Activated CD4-positive, alpha-beta T cell treated with anti-CD3 and anti-CD28 coated beads, Interleukin-2, amount 10 ng/mL, durations not matched to agents 24 days and 14 days (primary cell): Measurements from ENCODE around the gene OSGIN1. TPM values are rescaled to one million over a fixed set of nuclear protein-coding genes. Genes with fewer than 3 reads are reported as not detected.

Experiments
- DNase-seq: peaks from one replicate; pipeline ENCODE4 v3.0.0; 2022
- H3K27ac Mint-ChIP-seq: one replicate; pipeline ENCODE4 v1.8.0; 2022; ENCODE audit warnings: mild to moderate bottlenecking, mixed read lengths
- H3K27me3 Mint-ChIP-seq: one replicate; pipeline ENCODE4 v1.8.0; 2022; ENCODE audit warnings: mixed read lengths
- H3K36me3 Mint-ChIP-seq: one replicate; pipeline ENCODE4 v1.8.0; 2022; ENCODE audit warnings: low read depth, mild to moderate bottlenecking, mixed read lengths
- H3K4me1 Mint-ChIP-seq: one replicate; pipeline ENCODE4 v1.8.0; 2021; ENCODE audit warnings: mixed read lengths
- H3K4me3 Mint-ChIP-seq: one replicate; pipeline ENCODE4 v1.8.0; 2022; ENCODE audit warnings: mild to moderate bottlenecking, moderate library complexity, mixed read lengths
- H3K9me3 Mint-ChIP-seq: one replicate; pipeline ENCODE4 v1.8.0; 2021; ENCODE audit warnings: mixed read lengths
- intact Hi-C: fragments of 100-400 bp; cut with micrococcal nuclease; formaldehyde crosslinking; loops from one replicate; pipeline ENCODE4 v1.15.1; 2023
- total RNA-seq: library from RNA; stranded (reverse); gene quantifications from 2 replicates; pipeline ENCODE4 v1.2.3, GENCODE V29; 2022

Gene OSGIN1
- total RNA-seq, 1 donor from 2014 or later = 0.72 TPM

- peak; percentile 75 for DNase-seq
- peaks cover 14% of the 10 kb centered on the region for H3K4me1 Mint-ChIP-seq
- intact Hi-C loops = loop anchor here (1.0 to 10.0 kb wide), 5 partner anchors 55 to 551 kb away; partner anchors contain the start of genes MBTPS1, MEAK7, MLYCD and TAF1C
- no peaks in the 10 kb centered on the region for H3K9me3 Mint-ChIP-seq
- peak overlapping the region; percentile 82 for H3K4me3 Mint-ChIP-seq
- H3K27me3 Mint-ChIP-seq = peaks cover 8% of the 10 kb centered on the region
- no peaks in the 10 kb centered on the region for H3K36me3 Mint-ChIP-seq
- H3K27ac Mint-ChIP-seq = peak overlapping the region; percentile 72
Observed at GRCh38 chr16:83953796-83954576, 946 bp downstream of the OSGIN1 start.

GRCh38 chr16:83954577-83955016 is 1.6 kb downstream of the OSGIN1 start:
- intact Hi-C loops = loop anchor here (5.0 to 10.0 kb wide), 2 partner anchors 233 to 550 kb away; partner anchors contain the start of genes MEAK7 and TAF1C
- H3K36me3 Mint-ChIP-seq = no peaks in the 10 kb centered on the region
- DNase-seq = no peak
- H3K27ac Mint-ChIP-seq = no peak overlapping the region
- peaks cover 14% of the 10 kb centered on the region for H3K4me1 Mint-ChIP-seq
- no peak overlapping the region for H3K4me3 Mint-ChIP-seq
- peaks cover 8% of the 10 kb centered on the region for H3K27me3 Mint-ChIP-seq
- no peaks in the 10 kb centered on the region for H3K9me3 Mint-ChIP-seq

- Mint-ChIP-seq H3K27ac (no peak overlapping the region), H3K36me3 (no peaks in the 10 kb centered on the region), H3K9me3 (no peaks in the 10 kb centered on the region), H3K4me3 (no peak overlapping the region), H3K27me3 (peaks cover 8% of the 10 kb centered on the region), H3K4me1 (peaks cover 14% of the 10 kb centered on the region)
- no peak for DNase-seq
- intact Hi-C loops = loop anchor here (1.0 to 10.0 kb wide), 2 partner anchors 110 to 549 kb away; partner anchors contain the start of gene MEAK7
Observed at GRCh38 chr16:83955218-83956130, 2.4 kb downstream of the OSGIN1 start.

GRCh38 chr16:83956336-83957289 is 3.6 kb downstream of the OSGIN1 start:
- no peak overlapping the region for H3K4me3 Mint-ChIP-seq

GRCh38 chr16:83957296-83957855 is 4.3 kb downstream of the OSGIN1 start:
- intact Hi-C loops = loop anchor here (10.0 kb wide), 1 partner anchor 547 kb away; the partner anchor contains the start of gene MEAK7
- Mint-ChIP-seq H3K36me3 (no peaks in the 10 kb centered on the region), H3K27ac (no peak overlapping the region), H3K27me3 (peaks cover 8% of the 10 kb centered on the region), H3K4me3 (no peak overlapping the region), H3K4me1 (peaks cover 12% of the 10 kb centered on the region), H3K9me3 (no peaks in the 10 kb centered on the region)
- DNase-seq = no peak

More at GRCh38 chr16:83956336-83957289, 3.6 kb downstream of the OSGIN1 start:
- DNase-seq = peak; percentile 93
- intact Hi-C loops = loop anchor here (1.0 to 10.0 kb wide), 2 partner anchors 109 to 548 kb away; partner anchors contain the start of gene MEAK7
- H3K36me3 Mint-ChIP-seq = no peaks in the 10 kb centered on the region
- peaks cover 8% of the 10 kb centered on the region for H3K27me3 Mint-ChIP-seq
- no peak overlapping the region for H3K27ac Mint-ChIP-seq
- peaks cover 14% of the 10 kb centered on the region for H3K4me1 Mint-ChIP-seq
- H3K9me3 Mint-ChIP-seq = no peaks in the 10 kb centered on the region

GRCh38 chr16:83958137-83958845 is 5.3 kb downstream of the OSGIN1 start:
- H3K4me3 Mint-ChIP-seq = no peak overlapping the region
- peaks cover 8% of the 10 kb centered on the region for H3K4me1 Mint-ChIP-seq
- no peak for DNase-seq
- H3K36me3 Mint-ChIP-seq = no peaks in the 10 kb centered on the region
- intact Hi-C loops = loop anchor here (10.0 kb wide), 1 partner anchor 547 kb away; the partner anchor contains the start of gene MEAK7
- H3K27me3 Mint-ChIP-seq = peaks cover 8% of the 10 kb centered on the region
- no peak overlapping the region for H3K27ac Mint-ChIP-seq
- no peaks in the 10 kb centered on the region for H3K9me3 Mint-ChIP-seq

- H3K9me3 Mint-ChIP-seq = no peaks in the 10 kb centered on the region
- peaks cover 5% of the 10 kb centered on the region for H3K4me1 Mint-ChIP-seq
- no peak overlapping the region for H3K4me3 Mint-ChIP-seq
- DNase-seq = no peak
- peaks cover 7% of the 10 kb centered on the region for H3K27me3 Mint-ChIP-seq
- intact Hi-C loops = loop anchor here (10.0 kb wide), 1 partner anchor 546 kb away; the partner anchor contains the start of gene MEAK7
- H3K36me3 Mint-ChIP-seq = no peaks in the 10 kb centered on the region
- no peak overlapping the region for H3K27ac Mint-ChIP-seq
Observed at GRCh38 chr16:83958846-83959565, 6.0 kb downstream of the OSGIN1 start.

- DNase-seq = no peak
- Mint-ChIP-seq H3K4me1 (no peaks in the 10 kb centered on the region), H3K27me3 (no peaks in the 10 kb centered on the region), H3K27ac (no peak overlapping the region), H3K4me3 (no peak overlapping the region), H3K9me3 (no peaks in the 10 kb centered on the region), H3K36me3 (no peaks in the 10 kb centered on the region)
- intact Hi-C loops = loop anchor here (10.0 kb wide), 1 partner anchor 545 kb away; the partner anchor contains the start of gene MEAK7
Observed at GRCh38 chr16:83959656-83960434, 6.8 kb downstream of the OSGIN1 start.

- no peak overlapping the region for H3K4me3 Mint-ChIP-seq
- intact Hi-C loops = no loop called here
- no peak overlapping the region for H3K27ac Mint-ChIP-seq
Observed at GRCh38 chr16:83960521-83961249, 7.6 kb downstream of the OSGIN1 start.

GRCh38 chr16:83961591-83961990 is 8.6 kb downstream of the OSGIN1 start:
- no peaks in the 10 kb centered on the region for H3K27me3 Mint-ChIP-seq
- H3K4me1 Mint-ChIP-seq = no peaks in the 10 kb centered on the region

More at GRCh38 chr16:83960521-83961249, 7.6 kb downstream of the OSGIN1 start:
- Mint-ChIP-seq H3K4me1 (no peaks in the 10 kb centered on the region), H3K27me3 (no peaks in the 10 kb centered on the region), H3K9me3 (no peaks in the 10 kb centered on the region), H3K36me3 (no peaks in the 10 kb centered on the region)
- no peak for DNase-seq

More at GRCh38 chr16:83961591-83961990, 8.6 kb downstream of the OSGIN1 start:
- Mint-ChIP-seq H3K9me3 (no peaks in the 10 kb centered on the region), H3K36me3 (no peaks in the 10 kb centered on the region), H3K27ac (no peak overlapping the region), H3K4me3 (no peak overlapping the region)
- intact Hi-C loops = no loop called here
- DNase-seq = no peak
